HCT116 (cell line): ENCODE data around the gene MORF4L1.

ENCODE experiments used
- CEBPB ChIP-seq: IDR thresholded peaks from 2 replicates; pipeline ENCODE4 v1.6.1; 2012; ENCODE audit warnings: low read depth
- POLR2A ChIP-seq: IDR thresholded peaks from 2 replicates; pipeline ENCODE4 v1.7.0; 2011; ENCODE audit warnings: borderline replicate concordance; ENCODE audit not compliant: insufficient read depth, insufficient read length; ENCODE audit errors: extremely low read depth
- RAD21 ChIP-seq: IDR thresholded peaks from 2 replicates; pipeline ENCODE4 v1.6.1; 2012; ENCODE audit warnings: low read depth, mild to moderate bottlenecking
- YY1 ChIP-seq: IDR thresholded peaks from 2 replicates; pipeline ENCODE4 v1.6.1; 2011; ENCODE audit warnings: low read length, low read depth, moderate library complexity, mild to moderate bottlenecking; ENCODE audit not compliant: insufficient replicate concordance; ENCODE audit errors: extremely low read depth
- TF ChIP-seq, protein P1 (sequence below), 3 experiments: fragments of 200-600 bp in 1 of 3; sonication (generic) in 1 of 3; IDR thresholded peaks in 2 of 3; conservative IDR thresholded peaks in 1 of 3; 2 replicates each; pipeline ENCODE4 v1.5.1; 2012 to 2017; ENCODE audit warnings: low read depth in 2 of 3, low read length in 2 of 3, antibody characterized with exemption in 1 of 3, borderline replicate concordance in 1 of 3, control low read depth in 1 of 3, mild to moderate bottlenecking in 1 of 3, mixed read lengths in 1 of 3, mixed run types in 1 of 3, moderate library complexity in 1 of 3; ENCODE audit not compliant: insufficient read depth in 1 of 3

DNA sequence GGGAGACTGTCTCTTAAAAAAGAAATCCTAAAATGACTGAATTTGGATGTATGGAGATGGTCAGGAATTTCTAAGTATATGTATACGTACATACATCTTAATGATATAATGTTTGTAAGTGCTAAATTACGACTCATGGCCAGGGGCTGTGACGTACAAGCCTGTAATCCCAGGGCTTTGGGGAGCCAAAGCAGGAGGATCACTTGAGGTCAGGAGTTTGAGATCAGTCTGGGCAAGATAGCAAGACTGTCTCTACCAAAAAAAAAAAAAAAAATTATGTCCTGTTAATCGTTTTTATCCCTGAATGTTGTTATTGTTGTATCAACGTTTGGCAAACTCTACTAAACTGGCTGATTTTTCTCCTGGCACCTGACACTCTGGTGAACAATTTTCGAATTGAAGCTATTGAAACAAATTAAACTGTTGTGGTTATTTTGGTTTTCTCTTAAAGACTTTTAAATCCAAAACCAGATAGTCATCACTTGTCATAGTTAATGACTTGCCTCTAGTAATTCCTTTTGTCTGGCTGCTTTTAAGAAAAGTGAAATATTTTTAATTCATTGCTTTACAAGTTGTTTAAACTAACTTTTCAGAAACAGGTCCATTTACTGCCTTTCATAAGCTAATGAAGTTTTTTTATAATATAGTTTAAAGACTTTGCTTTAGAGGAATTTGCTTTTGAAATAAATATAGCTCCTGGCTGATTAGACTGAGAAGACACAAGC is 7.0 kb downstream of the MORF4L1 start:
- no peak for TF ChIP-seq CEBPB
- no peak for TF ChIP-seq YY1
- TF ChIP-seq, protein P1, sequence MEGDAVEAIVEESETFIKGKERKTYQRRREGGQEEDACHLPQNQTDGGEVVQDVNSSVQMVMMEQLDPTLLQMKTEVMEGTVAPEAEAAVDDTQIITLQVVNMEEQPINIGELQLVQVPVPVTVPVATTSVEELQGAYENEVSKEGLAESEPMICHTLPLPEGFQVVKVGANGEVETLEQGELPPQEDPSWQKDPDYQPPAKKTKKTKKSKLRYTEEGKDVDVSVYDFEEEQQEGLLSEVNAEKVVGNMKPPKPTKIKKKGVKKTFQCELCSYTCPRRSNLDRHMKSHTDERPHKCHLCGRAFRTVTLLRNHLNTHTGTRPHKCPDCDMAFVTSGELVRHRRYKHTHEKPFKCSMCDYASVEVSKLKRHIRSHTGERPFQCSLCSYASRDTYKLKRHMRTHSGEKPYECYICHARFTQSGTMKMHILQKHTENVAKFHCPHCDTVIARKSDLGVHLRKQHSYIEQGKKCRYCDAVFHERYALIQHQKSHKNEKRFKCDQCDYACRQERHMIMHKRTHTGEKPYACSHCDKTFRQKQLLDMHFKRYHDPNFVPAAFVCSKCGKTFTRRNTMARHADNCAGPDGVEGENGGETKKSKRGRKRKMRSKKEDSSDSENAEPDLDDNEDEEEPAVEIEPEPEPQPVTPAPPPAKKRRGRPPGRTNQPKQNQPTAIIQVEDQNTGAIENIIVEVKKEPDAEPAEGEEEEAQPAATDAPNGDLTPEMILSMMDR (IDR thresholded peaks at IDR 0.05 in 2 of 3, conservative IDR thresholded peaks at IDR 0.05 in 1 of 3; ENCODE audit: borderline replicate concordance in 1 of 3, insufficient read depth in 1 of 3, low read depth in 2 of 3, low read length in 2 of 3), result no peak
- TF ChIP-seq RAD21, result no peak
- TF ChIP-seq POLR2A, result no peak
